Hepatocyte (in vitro differentiated cells): ENCODE measurements around the gene RBP5. TPM values are rescaled to one million over a fixed set of nuclear protein-coding genes. Genes with fewer than 3 reads are reported as not detected.

Experiments used
- DNase-seq: peaks from one replicate; pipeline ENCODE4 v3.0.0-alpha.2; 2016; ENCODE audit warnings: low spot score
- H2AFZ ChIP-seq: fragments of 200-600 bp; sonication (generic); 2 replicates; pipeline ENCODE4 v1.6.0; 2016; ENCODE audit warnings: antibody characterized with exemption, mild to moderate bottlenecking
- H3K27ac ChIP-seq: fragments of 200-600 bp; sonication (generic); 2 replicates; pipeline ENCODE4 v1.5.1; 2016; ENCODE audit warnings: mild to moderate bottlenecking
- H3K27me3 ChIP-seq: fragments of 200-600 bp; sonication (generic); 2 replicates; pipeline ENCODE4 v1.6.1; 2016
- H3K36me3 ChIP-seq: fragments of 200-600 bp; sonication (generic); replicated peaks from 2 replicates; pipeline ENCODE4 v1.5.1; 2016; ENCODE audit warnings: low read depth; ENCODE audit not compliant: insufficient read depth
- H3K4me1 ChIP-seq: fragments of 200-600 bp; sonication (generic); 2 replicates; pipeline ENCODE4 v1.5.1; 2016; ENCODE audit warnings: mild to moderate bottlenecking, moderate library complexity; ENCODE audit not compliant: insufficient read depth
- H3K4me2 ChIP-seq: fragments of 200-600 bp; sonication (generic); 2 replicates; pipeline ENCODE4 v1.6.0; 2016
- H3K4me3 ChIP-seq: fragments of 200-600 bp; sonication (generic); 2 replicates; pipeline ENCODE4 v1.5.1; 2016; ENCODE audit warnings: mild to moderate bottlenecking
- H3K79me2 ChIP-seq: fragments of 200-600 bp; sonication (generic); 2 replicates; pipeline ENCODE4 v1.6.0; 2017; ENCODE audit warnings: mild to moderate bottlenecking
- H3K9me2 ChIP-seq: fragments of 200-600 bp; sonication (generic); replicated peaks from 2 replicates; pipeline ENCODE4 v1.6.0; 2017; ENCODE audit warnings: mild to moderate bottlenecking; ENCODE audit not compliant: insufficient read depth
- H3K9me3 ChIP-seq: fragments of 200-600 bp; sonication (generic); 2 replicates; pipeline ENCODE4 v1.5.1; 2016; ENCODE audit warnings: low read depth, mild to moderate bottlenecking
- H4K20me1 ChIP-seq: fragments of 200-600 bp; sonication (generic); 2 replicates; pipeline ENCODE4 v1.6.0; 2016; ENCODE audit warnings: mild to moderate bottlenecking; ENCODE audit not compliant: insufficient read depth, poor library complexity, severe bottlenecking
- CTCF ChIP-seq: fragments of 200-600 bp; sonication (generic); IDR thresholded peaks from 2 replicates; pipeline ENCODE4 v1.5.1; 2016; ENCODE audit warnings: antibody characterized with exemption, mild to moderate bottlenecking; ENCODE audit not compliant: poor library complexity
- EZH2 ChIP-seq: fragments of 200-600 bp; sonication (generic); IDR thresholded peaks from 2 replicates; pipeline ENCODE4 v1.6.1; 2016; ENCODE audit warnings: antibody characterized with exemption, mild to moderate bottlenecking, borderline replicate concordance
- EZH2phosphoT487 ChIP-seq: fragments of 200-600 bp; sonication (generic); IDR thresholded peaks from one replicate; pipeline ENCODE4 v1.6.1; 2018; ENCODE audit warnings: antibody characterized with exemption, mild to moderate bottlenecking, low read depth, moderate library complexity; ENCODE audit not compliant: unreplicated experiment, severe bottlenecking
- WGBS: methylation state at CpG from one replicate; pipeline ENCODE4 v1.1.6; 2016; ENCODE audit warnings: low lambda C conversion rate; ENCODE audit errors: missing lambda C conversion rate; 5-methylcytosine and 5-hydroxymethylcytosine counted together
- polyA plus RNA-seq: library from polyadenylated mRNA; unstranded; fragments of >200 nt; fragmentation: Nextera tagmentation; extraction: Ambion mirVana; gene quantifications from 2 replicates; pipeline ENCODE4 v1.2.1, GENCODE V29; 2016
- total RNA-seq: library from RNA; depleted of rRNA; stranded (reverse); fragments of >200 nt; gene quantifications from 2 replicates; pipeline ENCODE4 v1.2.3, GENCODE V29; 2014

The RBP5 gene
- total and polyA plus RNA-seq, 2 experiments from 2014 or later = 11.1 to 30.0 TPM

DNA sequence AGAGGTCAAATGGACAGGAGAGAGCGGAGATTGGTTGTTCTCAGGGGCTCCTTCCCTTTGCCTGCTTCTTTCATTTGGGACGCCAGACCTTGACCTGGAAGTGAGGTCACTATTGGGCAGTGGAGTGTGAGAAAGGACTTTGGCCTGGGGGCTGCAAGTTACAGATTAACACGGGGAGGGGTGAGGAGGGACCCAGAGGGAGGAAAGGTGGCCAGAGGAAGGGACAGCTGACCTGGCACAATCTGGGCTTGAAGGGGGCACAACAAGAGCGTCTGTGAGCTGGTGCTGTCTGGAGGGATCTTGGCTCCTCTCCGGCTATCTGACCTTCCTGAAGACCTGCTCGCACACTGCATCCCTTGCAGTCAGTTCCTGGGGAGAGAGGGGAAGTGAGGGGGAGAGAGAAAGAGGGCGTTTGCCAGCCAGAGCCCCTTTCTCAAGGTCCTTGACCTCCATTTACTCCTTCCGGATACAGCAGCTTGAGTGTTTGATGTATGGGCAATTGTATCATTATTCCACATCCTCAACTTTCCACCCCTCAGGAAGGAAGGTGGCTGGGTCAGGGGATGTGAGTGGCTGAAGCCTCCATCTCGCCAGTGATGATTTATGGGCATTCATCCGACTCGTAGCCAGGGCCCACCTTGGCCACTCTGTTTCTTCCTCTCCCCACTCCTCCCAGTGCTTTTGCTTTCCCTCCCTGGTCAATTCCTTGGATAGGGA, 4.7 kb downstream of the RBP5 start:
- Histone ChIP-seq H3K36me3 (no peaks in the 10 kb centered on the region), H3K9me2 (no peaks in the 10 kb centered on the region), H3K4me3 (no peak overlapping the region), H2AFZ (no peak overlapping the region), H4K20me1 (no peaks in the 10 kb centered on the region), H3K79me2 (no peaks in the 10 kb centered on the region), H3K9me3 (no peaks in the 10 kb centered on the region), H3K27ac (peak overlapping the region; percentile 57), H3K27me3 (no peaks in the 10 kb centered on the region), H3K4me1 (no peaks in the 10 kb centered on the region), H3K4me2 (peak overlapping the region; percentile 33)
- WGBS = 72% methylated on average over 11 of the region's 11 CpGs
- peak; percentile 33 for DNase-seq
- TF ChIP-seq EZH2phosphoT487 (no peak), CTCF (no peak), EZH2 (no peak)

DNA sequence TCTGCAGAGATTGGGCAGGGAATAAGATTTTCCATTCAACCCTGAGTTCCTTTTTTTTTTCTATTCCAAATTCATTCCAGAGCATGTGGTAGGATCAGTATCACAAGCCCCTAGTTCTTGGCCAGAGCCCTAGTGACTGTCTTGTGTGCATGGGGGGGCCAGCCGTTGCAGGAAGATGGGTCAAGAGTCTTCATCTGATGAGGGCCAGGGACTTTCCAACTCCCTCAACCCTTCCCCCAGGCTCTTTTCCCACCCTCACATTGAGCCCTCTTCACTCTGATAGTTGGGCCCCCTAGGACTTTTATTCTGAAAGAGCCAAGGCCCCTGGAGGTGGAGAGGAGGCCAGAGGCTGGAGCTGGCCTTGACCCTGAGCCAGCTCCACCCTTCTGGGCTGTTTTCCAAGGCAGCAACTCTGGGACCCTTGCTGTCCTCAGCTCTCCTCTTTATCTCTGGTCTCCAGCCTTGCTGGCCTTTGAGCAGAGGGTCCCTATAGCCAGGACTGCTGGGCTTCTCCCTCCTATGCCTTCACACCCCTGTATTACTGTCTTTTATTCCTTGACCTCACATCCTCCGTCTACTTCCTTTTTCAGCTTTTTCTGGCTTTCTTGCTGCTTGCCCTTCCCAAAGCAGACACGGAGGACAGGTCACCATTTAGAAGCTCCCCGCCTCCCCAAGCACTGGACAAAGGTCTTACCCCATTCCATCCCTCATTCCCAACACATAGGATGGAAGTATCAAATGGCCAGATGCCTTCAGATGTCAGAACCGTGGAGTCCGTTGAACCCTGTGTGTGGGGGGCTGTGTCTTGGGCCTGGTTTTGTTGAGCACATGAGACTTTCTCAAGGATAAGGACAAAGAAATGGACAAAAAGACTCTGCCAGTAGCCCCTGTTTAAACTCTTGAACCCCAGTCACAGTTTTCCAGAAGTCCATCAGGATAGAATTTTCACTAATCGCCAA, 5.6 kb downstream of the RBP5 start:
- H3K4me2 ChIP-seq = peak overlapping the region; percentile 33
- no peaks in the 10 kb centered on the region for H3K27me3 ChIP-seq
- H3K4me3 ChIP-seq = no peak overlapping the region
- H3K9me2 ChIP-seq = no peaks in the 10 kb centered on the region
- no peaks in the 10 kb centered on the region for H3K4me1 ChIP-seq
- TF ChIP-seq CTCF (no peak), EZH2phosphoT487 (no peak), EZH2 (no peak)
- no peaks in the 10 kb centered on the region for H3K79me2 ChIP-seq
- H4K20me1 ChIP-seq = no peaks in the 10 kb centered on the region
- DNase-seq = no peak
- peak overlapping the region; percentile 57 for H3K27ac ChIP-seq
- H3K9me3 ChIP-seq = no peaks in the 10 kb centered on the region
- no peak overlapping the region for H2AFZ ChIP-seq
- no peaks in the 10 kb centered on the region for H3K36me3 ChIP-seq
- 83% methylated on average over 7 of the region's 7 CpGs for WGBS

GRCh38 chr12:7121324-7121723, 7.4 kb downstream of the RBP5 start:
- DNase-seq = no peak
- Histone ChIP-seq H4K20me1 (no peaks in the 10 kb centered on the region), H3K27ac (no peak overlapping the region), H3K9me2 (no peaks in the 10 kb centered on the region), H3K4me2 (no peak overlapping the region), H3K4me1 (no peaks in the 10 kb centered on the region), H3K9me3 (no peaks in the 10 kb centered on the region), H3K27me3 (no peaks in the 10 kb centered on the region), H2AFZ (no peak overlapping the region), H3K36me3 (no peaks in the 10 kb centered on the region), H3K4me3 (no peak overlapping the region), H3K79me2 (no peaks in the 10 kb centered on the region)
- TF ChIP-seq EZH2 (no peak), CTCF (no peak), EZH2phosphoT487 (no peak)
- 91% methylated on average over 5 of the region's 5 CpGs for WGBS
